AG08396 (cell line): ENCODE data around the gene SLC49A3.
"Not testable (repeated sequence)": the region's sequence is repeated elsewhere in the genome, so short reads cannot be mapped to it uniquely, and the experiment has no call there.

Experiments
- DNase-seq: peaks from one replicate; pipeline ENCODE4 v3.0.0; 2012; ENCODE audit warnings: low spot score, mixed read lengths

The SLC49A3 gene

DNA sequence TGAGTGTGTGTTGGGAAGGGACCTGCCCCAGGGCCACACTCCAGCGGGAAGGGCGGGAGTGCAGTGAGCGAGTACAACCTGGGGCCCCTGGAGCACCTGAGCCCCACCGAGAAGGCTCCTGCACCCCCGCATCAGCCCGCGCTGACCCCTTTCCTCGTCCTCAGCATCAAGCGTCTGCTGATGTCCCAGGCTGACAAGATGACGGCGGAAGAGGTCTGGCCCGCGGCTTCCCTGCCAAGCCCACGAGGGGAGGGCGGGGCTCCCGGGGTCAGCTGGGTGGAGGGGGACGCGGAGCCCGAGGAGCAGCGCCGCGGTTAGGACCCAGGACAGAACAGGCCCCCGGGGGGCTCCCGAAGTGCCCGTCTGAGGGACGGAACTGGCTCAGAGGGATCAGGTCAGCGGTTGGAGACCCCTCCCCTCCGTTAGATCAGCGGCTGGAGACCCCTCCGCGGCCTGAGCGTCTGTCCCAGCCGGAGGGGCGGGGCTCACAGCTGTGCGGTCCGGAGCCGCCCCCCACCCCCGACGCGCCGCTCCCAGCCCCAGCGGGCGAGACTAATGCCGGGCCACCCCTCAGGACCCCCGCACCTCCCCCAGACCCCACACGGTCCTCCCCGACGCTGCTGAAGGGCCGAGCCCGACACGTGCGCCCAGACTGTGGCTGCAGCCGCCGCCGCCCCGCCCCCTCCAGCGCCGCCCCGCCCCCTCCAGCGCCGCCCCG lies 7.9 kb downstream of the SLC49A3 start:
- DNase-seq: peak; percentile 81

DNA sequence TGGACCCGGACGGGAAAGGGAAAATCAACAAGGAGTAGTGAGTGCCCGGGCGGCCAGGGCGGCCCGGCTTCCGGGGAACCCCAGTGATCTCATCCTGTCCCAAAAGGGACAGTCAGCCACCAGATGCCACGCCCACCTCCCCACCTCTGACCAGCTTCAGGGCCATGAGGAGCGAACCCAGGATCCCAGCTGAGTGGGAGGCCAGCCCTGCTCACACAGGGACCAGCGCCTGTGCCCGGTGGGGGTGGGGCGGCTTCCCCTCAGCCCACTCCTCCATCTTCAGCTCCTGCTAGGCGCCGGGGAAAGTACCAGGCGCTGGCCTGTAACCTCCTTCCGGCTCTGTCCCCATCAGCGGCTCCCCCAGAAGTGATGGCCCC lies 8.4 kb downstream of the SLC49A3 start:
- DNase-seq: no peak

DNA sequence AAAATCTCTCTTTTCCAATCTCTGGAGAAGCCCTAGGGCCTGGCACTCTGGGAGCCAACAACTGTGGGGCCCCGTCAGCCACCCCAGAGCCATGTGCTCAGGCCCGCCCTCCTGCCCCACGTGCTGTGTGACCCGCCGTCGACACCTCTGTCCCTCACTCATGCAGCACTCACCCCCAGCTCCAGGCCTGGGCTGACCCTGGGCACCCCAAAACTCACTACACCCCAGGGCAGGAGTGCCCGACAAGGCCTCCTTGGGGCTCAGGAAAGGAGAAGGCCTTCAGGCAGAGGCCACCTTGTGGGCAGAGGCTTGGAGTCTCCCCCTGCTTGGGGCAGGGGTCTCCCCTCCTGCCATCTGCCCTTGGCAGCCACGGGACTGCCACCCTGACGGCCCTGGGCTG lies 8.9 kb downstream of the SLC49A3 start:
- DNase-seq: no peak

DNA sequence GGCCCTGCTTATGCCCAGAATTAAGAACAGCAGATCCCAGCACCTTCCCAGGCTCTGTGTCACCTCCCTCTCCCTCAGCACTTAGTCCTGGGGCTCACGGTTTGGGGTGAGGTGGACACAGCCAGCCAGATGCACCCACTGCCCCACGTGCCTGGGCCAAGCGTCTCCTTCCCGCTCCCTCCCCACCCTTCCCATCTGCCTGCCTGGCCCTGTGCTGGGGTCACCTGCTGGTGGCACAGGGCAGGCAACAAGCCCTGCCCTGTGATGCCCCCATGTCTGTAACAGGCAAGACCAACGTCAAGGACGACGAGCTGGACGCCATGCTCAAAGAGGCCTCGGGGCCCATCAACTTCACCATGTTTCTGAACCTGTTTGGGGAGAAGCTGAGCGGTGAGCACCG lies 9.3 kb downstream of the SLC49A3 start:
- no peak for DNase-seq

DNA sequence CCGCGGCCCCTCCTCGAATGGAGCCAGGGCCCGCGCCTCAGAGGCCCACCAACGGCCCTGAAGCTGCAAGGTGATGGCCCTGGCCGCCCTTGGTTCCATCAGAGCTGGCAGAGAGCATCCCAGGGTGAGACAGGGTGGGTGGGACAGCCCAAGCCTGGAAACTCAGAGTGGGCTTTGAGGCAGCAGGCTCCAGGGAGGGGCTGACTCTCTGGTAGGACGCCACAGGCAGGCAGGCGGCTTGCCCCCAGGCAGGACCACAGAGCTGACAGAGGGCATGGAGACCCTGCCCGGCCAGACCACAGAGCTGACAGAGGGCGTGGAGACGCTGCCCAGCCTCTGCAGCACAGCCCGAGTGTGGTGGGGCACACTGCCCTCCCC lies 9.9 kb downstream of the SLC49A3 start:
- DNase-seq: no peak

GRCh38 chr4:678331-679103 lies 10.4 kb downstream of the SLC49A3 start:
- DNase-seq: no peak

GRCh38 chr4:677431-678293 lies 11.3 kb downstream of the SLC49A3 start:
- DNase-seq: no peak

GRCh38 chr4:676871-677235 lies 12.1 kb downstream of the SLC49A3 start:
- no peak for DNase-seq

DNA sequence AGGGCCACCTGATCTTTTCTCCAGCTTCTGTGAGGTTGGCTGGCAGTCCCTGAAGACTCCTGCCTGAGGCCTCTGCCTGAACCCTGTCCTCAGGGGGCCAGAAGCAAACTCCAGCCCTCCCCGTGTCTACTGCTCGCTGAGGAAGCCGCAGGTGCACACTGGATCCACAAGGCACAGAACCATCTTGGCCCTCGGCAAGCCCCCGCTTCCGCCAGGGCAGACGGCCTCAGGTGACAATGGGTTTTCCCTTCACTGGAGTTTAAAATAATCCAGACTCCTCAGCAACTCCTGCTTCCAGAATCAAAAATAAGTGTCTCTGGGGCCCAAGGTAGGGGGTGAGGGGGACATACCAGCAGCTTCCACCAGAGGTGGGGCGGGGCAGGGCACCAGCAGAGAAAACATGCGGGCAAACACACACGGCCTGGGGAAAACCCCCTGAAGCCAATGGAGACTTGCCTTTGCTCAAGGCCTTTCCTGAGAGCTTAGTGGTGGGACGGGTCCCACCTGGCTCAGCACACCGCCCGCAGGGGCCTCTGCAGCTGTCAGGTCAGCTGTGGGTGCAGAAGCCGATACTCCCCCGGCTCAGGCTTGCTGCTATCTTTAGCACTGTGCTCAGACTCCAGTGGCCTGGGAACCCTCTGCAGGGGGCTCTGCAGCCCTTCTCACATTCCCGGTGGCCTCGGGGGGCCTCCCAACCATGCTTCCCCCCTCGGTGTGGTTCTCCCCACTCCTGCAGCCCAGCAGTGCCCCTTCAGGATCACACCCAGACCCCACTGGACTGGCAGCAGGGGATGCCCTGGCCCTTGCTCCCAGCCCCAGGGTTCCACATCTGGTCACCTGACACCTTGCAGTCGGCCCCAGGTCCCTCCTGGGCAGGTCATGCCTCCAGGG lies 12.7 kb downstream of the SLC49A3 start:
- DNase-seq: no peak

GRCh38 chr4:675036-675882 lies 13.7 kb downstream of the SLC49A3 start:
- DNase-seq: no peak

DNA sequence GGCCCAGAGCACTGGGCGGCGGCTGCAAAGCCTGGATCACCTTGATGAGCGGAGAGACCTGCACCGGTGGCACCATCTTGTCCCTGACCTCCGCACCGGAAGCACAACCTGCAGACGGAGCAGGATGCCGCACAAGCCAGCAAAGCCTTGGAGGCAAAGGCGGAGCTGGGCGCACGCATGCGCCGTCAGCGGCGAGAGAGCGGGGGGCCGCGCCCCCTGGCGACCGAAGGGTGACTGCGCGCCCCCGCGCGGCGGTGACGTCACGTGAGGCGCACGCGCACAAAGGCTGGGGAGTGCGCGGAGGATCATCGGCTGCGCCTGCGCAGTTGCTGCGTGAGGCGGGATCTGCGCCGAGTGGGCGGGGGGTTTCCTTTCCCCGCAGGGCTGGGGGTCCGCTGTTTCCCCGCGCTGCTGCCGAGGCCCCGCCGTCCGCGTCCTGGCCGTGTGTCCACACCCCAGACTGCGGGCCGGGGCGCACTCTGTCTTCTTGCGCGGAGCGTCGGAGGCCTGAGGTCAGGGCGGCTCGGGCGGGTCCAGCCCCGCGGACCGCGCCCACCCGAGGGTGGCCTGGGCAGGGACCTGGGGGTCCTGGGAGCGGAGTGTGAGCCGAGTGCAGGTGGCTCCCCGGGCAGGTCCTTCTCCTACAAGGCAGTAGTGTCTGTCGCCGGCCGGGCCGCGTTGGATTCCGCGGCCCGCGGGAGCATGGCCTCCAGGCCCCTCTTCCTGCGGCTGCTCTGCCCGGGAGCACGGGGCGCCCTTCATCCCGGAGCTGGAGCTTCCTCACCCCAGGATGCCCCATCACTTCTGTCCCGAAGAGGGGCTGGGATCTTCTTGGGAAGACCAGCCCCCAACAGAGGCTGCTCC lies 14.5 kb downstream of the SLC49A3 start, which contains the start of the genes ATP5ME and MYL5:
ATP5ME (minus strand) TSS at position 105 of the 864 bp plus-strand sequence; CDS start at position 76, 29 bp downstream.
MYL5 (plus strand) TSS at position 371 of the 864 bp plus-strand sequence. CDS start 3,485 bp downstream, outside the sequence.
- peak; percentile 100 for DNase-seq

DNA sequence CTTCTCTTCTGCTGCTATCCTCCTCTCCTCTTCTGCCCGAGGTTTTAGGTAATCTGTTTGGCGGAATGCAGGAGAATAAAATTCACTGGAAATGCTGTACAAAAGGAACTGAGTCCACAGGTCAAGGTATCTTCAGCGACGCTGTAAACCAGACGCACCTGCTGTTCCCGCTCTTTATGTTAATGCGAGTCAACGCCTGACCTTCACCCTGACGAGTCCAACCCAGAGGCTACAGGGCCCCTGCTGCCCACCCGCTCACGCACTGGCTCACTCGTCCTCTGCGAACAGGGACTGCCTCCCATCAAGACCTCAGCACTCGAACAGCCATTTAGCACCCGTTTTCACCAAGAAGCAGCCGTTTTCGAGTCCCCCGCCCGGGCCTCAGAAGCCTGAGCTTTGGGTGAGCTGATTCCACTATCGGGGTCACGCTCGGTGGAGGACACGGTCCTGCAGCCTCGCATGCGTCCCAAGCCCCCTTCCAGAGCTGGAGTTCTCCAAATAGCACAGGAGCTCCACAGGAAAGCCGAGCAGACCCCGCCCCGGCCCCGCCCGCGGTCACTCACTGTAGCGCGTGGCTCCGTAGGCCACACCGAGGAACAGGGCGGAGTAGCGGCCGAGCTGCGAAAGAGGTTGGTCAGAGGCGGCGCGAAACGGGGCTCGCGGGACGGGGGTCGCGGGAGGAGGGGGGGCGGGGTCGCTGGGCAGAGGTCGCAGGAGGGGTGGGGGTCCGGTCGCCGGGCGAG lies 15.4 kb downstream of the SLC49A3 start:
- peak; percentile 73 for DNase-seq

- no peak for DNase-seq
Observed at GRCh38 chr4:671769-672168, 17.2 kb downstream of the SLC49A3 start.

DNA sequence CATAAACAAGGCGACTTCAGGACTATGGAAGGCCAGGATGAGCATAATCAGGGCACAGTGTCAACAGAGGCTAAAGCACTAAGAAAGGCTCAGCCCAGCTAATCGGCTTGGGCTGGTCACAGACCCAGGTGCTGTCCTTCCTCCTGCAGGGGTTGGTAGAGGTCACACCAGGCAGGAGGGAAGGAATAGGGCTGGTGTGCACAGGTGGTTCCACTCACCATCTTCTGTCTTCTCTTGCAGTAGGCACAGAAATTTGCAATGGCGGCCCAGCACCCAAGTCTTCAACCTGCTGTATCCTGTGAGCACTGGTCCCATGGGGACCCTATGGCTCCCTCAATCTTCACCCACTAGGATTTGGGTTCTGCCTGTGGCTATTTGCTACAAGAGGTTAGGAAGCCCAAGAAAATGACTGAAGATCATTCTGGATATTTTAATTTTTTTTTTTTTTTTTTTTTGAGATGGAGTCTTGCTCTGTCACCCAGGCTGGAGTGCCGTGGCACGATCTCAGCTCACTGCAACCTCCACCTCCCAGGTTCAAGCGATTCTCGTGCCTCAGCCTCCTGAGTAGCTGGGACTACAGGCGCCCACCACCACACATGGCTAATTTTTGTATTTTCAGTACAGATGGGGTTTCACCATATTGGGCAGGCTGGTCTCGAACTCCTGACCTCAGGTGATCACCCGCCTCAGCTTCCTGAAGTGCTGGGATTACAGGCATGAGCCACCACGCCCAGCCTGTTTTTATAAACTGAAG lies 19.0 kb downstream of the SLC49A3 start:
- not testable (repeated sequence) for DNase-seq

DNA sequence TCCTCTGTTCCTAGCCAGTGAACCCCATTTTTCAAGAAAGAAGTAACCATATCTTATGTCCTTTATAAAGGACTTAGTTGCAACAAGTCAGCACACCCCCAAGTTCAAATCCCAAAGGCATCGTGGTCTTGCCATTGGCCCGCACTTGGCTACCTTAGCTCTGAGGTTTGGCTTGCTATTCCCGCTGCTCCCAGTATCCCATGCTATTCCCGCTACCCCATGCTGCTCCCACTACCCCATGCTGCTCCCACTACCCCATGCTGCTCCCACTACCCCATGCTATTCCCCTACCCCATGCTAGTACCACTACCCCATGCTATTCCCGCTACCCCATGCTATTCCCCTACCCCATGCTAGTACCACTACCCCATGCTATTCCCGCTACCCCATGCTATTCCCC lies 20.7 kb downstream of the SLC49A3 start:
- DNase-seq: not testable (repeated sequence)

- DNase-seq: no peak
Observed at GRCh38 chr4:667545-667925, 21.4 kb downstream of the SLC49A3 start.

GRCh38 chr4:666822-667544 lies 22.0 kb downstream of the SLC49A3 start:
- DNase-seq: no peak
